ENCODE results near the gene RPL22L1.
A peak's percentile ranks its signal among the peaks of the same experiment; 100 is the strongest.
"Not testable (repeated sequence)": the region's sequence is repeated elsewhere in the genome, so short reads cannot be mapped to it uniquely, and the experiment has no call there.

Gene RPL22L1

DNA sequence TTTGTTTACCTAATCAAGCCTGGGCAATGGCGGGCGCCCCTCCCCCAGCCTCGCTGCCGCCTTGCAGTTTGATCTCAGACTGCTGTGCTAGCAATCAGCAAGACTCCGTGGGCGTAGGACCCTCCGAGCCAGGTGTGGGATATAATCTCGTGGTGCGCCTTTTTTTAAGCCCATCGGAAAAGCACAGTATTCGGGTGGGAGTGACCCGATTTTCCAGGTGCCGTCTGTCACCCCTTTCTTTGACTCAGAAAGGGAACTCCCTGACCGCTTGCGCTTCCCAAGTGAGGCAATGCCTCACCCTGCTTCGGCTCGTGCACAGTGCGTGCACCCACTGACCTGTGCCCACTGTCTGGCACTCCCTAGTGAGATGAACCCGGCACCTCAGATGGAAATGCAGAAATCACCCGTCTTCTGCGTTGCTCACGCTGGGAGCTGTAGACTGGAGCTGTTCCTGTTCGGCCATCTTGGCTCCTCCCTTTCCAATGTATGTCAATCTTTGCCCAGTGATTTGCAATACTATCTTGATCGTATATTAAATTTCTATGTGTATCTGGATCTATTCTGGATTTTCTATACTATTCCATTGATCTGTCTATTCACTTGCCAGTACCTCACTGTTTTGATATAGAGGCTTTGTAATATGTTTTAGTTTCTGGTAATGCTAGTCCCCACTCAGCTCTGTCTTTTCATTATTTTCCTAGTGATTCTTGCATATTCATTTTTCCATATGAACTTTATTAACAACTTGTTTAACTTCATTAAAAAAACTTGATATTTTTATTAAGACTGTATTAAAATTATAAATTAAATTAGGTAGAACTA lies 14.3 kb upstream of the RPL22L1 start:
- peak in 1 of 10 donors; percentile 64 for DNase-seq
- intact Hi-C loops (cut with DNase I) = not testable (repeated sequence)

DNA sequence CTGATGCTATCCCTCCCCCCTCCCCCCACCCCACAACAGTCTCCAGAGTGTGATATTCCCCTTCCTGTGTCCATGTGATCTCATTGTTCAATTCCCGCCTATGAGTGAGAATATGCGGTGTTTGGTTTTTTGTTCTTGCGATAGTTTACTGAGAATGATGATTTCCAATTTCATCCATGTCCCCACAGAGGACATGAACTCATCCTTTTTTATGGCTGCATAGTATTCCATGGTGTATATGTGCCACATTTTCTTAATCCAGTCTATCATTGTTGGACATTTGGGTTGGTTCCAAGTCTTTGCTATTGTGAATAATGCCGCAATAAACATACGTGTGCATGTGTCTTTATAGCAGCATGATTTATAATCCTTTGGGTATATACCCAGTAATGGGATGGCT lies 8.7 kb upstream of the RPL22L1 start:
- DNase-seq; intact Hi-C loops (cut with DNase I): not testable (repeated sequence)

DNA sequence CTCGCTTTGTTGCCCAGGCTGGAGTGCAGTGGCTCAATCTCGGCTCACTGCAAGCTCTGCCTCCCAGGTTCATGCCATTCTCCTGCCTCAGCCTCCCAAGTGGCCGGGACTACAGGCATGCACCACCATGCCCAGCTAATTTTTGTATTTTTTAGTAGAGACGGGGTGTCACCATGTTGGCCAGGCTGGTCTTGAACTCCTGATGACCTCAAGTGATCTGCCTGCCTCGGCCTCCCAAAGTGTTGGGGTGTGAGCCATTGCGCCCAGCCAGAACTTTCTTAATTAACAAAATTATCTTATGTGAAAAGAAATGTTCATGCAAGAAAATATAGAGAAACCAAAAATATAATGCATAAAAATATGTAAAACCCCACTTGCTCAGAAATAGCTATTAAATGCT lies 7.3 kb upstream of the RPL22L1 start:
- peak in 2 of 10 donors; percentile 54 to 63 for DNase-seq

DNA sequence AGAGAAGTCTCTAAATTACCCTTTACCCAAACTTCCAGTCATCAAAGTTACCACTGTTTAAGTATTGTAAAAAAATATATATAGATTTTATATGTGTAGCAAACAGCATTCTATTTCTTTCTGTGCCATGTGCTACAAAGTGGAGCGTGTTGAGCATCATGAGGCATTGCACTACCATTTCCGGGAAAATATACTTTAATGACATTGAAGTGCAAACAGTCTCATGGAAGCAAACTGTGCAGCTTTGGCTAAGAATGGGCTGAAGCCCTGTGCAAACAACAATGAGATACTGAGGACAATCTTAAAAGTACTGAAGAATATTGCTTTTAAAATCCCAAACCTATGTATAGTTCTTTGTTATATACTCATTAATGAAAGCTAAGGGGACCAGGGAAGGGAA lies 6.5 kb upstream of the RPL22L1 start:
- DNase-seq = no peak
- intact Hi-C loops (cut with DNase I) = no loop called here

More for the DNA sequence above, 7.3 kb upstream of the RPL22L1 start:
- intact Hi-C loops (cut with DNase I) = not testable (repeated sequence)

DNA sequence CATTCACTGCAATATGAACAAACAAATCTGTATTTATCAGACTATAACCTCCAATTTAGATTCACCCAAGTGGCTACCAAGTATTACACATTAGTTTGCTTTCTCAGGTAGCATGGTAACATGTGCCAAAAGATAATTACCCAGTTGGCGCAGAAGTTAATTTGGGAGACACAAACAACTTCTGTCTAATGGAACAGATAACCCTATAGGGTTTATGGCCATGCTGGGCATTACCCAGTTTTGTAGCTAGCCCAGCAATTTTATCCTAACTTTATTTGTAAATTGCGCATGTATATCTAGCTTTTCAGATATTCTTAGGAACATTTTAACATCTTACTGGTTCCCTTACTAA lies 780 bp downstream of the RPL22L1 start:
- intact Hi-C loops (cut with DNase I) = no loop called here
- DNase-seq = no peak

DNA sequence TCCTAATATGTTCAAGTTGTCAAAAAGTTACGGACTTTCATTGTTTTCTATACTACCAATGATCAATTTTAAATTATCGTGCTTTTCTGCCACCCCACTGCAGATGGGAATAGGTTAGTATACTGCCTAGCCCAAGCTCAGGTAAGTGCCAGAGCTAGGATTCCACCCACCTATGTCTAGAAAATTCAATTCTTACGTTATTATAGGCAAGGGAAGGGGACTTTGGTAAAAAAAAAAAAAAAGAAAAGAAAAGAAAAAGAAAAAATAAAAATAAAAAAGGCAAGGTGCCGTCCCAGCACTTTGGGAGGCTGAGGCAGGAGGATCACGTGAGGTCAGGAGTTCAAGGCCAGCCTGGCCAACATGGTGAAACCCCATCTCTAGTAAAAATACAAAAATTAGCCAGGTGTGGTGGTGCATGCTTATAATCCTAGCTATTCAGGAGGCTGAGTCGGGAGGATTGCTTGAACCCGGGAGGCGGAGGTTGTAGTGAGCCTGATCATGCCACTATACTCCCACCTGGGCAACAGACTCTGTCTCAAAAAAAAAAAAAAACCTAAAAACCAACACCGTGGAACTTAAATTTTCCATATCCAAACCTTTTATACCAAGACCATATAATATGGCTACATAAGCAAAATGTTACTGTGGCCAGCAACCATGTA lies 1.3 kb downstream of the RPL22L1 start:
- DNase-seq = peak in 1 of 10 donors; percentile 30
- intact Hi-C loops (cut with DNase I) = no loop called here

DNA sequence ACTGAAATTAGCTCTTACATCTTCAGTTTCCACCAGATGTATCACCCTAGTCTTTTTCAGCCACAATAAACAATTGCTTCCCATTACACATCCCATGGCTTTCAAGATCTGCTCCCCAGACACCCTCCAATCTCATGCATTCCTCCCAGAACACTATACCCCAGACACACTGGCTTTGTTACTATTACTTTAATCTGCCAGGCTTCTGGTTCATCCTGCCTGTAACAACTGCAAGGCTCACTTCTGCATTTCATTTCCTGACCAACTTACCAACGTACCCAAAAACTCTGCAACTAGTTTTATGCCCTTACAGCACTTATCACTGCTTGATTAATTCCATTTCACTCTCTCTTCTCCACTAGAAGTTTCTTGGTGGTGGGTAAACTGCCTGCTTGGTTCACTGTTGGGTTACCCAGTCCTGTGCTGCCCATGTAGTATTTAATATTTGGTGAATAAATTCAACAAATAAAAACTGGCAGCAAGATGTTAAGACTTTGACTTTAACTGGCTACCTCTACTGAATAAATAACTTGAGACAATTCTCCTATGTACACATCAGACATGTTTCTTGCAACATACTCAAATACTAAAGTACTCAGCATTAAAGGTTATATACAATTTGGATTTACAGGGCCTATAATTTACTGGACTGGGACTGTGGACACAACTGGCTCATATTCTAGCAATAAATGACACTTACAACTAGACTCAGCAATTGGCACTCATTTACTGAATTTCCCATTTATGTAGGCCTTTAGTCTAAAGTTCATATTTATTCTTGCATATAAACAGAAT lies 2.7 kb downstream of the RPL22L1 start:
- DNase-seq = no peak
- intact Hi-C loops (cut with DNase I) = no loop called here

DNA sequence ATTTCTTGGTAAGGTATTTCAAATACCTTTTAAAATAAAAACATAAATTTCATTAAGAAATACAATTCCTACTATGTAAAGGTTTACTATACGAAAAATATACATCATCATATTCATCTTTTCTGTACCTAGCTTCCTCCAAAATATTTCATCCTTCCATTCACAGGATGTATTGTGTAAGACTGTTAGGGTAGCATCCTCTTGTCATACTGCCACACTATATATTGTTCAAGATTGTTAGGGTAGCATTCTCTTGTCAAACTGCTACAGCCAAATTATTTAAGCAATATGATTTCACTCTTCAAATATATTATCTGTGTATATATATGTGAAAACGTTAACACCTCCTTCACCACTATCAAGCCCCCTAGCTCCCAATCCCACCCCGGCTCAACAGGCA lies 3.5 kb downstream of the RPL22L1 start:
- intact Hi-C loops (cut with DNase I) = no loop called here
- no peak for DNase-seq

DNA sequence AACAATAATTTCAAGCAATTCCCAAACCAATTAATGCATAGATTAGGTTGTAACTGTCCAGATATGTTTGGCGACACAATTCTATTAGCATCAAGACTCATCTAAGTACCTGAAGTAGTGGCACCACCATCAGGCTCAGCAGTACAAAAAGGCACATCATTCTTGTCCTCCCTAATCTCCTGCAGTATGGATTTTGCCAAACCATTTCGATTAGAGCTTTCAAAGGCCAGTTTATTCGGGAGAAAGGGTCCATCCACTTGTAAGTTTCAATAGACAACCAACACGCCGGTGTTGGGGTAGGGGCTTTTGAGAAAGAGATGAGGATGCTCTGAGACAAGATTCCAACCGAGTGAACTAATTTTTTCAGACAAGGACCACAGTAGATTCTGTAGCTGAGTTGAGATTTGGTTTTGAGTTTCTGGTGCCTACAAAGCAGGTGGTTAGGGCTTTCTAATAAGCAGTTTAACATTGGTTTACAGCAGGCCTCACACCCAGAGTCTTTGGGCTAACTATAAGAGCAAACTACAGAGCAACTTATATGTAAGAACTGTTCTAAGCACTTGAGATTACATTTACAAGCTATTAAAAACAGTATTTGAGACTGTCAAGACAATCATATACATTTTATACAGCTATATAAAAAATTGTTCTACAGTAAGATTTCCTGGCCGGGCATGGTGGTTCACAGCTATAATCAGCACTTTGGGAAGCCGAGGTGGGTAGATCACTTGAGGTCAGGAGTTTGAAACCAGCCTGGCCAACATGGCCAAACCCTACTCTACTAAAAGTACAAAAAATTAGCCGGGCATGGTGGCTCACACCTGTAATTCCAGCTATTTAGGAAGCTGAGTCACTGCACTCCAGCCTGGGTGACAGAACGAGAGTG lies 4.5 kb downstream of the RPL22L1 start:
- intact Hi-C loops (cut with DNase I) = no loop called here

DNA sequence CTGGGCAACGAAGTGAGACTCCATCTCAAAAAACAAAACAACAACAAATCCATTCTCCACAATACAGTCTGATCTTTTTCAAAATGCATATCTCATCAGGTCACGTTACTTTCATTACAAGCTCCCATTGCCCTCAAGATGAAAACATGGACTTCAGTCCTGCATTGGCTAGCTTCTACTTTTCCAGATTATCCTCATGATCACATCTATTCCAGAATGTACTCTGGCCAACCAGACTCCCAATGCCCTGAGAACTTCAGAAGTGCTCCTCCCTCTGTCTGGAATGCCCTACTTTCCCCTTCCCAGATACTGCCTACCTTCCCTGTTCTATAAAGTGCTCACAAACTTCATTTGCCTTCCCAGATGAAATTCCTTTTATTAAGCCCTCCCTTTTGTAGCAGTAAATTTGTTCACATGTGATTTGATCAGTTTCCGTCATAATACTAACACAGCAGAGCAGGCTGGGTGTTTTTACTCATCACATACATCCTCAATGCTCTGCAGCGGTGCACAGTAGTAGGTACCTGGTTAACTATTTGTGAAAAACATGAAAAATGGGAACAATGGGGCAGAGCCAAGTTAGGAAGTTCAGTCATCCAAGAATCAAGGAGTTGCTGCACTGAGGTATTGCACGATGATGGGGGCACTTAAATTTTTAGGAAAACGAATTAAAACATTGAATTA lies 5.3 kb downstream of the RPL22L1 start:
- intact Hi-C loops (cut with DNase I) = no loop called here

More for the DNA sequence above, 4.5 kb downstream of the RPL22L1 start:
- DNase-seq = no peak

DNA sequence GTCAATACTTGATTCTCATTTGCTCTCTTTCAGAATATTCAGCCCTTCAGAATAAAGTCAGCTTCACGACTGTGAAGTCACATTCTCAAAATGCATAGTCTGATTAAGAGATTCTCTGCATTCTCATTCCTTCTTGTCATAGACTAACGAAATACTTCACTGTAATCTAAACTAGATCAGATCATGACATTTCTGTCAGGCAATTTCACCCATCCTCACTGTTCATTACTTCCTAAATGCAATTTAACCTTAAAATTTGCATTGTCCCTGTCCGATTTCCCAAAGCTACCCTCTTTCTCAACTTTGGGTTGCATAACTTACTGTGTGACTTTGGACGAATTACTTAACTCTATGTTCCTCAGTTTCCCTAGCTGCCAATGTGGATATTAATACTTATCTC lies 6.2 kb downstream of the RPL22L1 start:
- intact Hi-C loops (cut with DNase I) = no loop called here
- no peak for DNase-seq

More for the DNA sequence above, 5.3 kb downstream of the RPL22L1 start:
- no peak for DNase-seq

DNA sequence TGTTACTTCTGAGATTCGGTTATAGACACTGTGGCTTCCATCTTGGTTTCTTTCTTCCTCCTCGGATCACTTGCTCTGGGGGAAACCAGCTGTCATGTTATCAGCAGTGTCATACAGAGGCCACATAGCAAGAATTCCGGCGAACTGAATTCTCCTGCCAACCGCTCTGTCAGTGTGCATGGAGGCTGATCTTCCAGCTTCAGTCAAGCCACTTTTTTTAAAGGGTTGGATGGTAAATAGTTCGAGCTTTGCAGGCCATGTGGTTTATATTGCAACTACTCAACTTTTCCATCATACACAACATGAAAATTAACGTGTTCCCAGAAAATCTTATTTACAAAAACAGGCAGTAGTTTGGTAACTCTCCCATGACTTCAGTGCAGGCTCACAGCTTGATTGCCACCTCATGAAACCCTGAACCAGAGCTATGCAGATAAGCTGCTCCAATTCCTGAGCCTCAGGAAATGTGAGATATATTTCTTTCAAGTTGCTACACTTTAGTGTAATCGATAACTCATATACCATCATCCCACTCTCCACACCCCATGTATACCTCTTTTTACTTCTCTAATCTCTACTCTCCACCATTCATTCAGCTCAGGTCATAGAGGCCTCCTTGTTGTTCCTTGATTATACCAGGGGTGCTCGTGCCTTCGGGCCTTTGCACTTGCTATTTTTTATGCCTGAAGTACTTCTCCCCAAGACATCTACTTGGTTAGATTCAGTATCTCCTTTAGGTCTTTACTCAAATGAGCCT lies 7.2 kb downstream of the RPL22L1 start:
- intact Hi-C loops (cut with DNase I) = no loop called here
- DNase-seq = no peak

DNA sequence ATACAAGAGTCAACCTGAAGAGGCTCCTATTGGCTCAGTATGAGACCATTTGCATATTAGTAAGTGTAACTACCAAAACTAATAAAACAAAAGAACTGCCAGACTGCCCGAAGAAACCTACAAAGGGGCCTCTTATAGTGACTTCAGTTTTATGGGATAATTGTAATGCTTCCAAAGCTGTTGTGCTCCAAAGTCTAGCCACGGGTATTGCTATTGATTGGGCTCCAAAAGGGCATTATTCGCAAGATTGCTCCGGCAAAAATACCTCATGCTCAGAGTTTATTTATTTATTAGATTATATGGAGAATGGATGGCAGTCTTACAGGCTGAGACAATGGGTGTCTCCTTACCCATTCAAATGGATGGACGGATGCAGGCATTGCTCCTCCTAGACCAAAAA lies 11.4 kb downstream of the RPL22L1 start:
- DNase-seq = no peak
- intact Hi-C loops (cut with DNase I) = no loop called here

DNA sequence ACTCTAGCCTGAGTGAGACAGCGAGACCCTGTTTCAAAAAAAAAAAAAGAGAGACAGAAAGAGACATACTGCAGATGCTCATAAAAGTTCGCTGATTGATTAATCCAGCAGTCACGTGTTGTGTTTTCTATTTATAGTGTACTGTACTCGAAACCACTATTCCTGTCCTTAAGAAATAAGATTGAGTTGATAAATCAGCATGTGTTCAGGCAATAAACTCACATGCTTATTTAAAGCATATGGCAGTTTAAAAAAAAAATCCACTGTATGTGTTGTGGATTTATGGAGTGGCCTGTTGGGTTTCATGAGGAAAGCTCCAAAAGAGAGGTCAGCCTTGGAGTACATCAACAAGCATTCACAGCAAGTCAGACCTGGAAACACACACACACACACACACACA lies 17.7 kb downstream of the RPL22L1 start:
- DNase-seq = no peak
- intact Hi-C loops (cut with DNase I) = no loop called here

DNA sequence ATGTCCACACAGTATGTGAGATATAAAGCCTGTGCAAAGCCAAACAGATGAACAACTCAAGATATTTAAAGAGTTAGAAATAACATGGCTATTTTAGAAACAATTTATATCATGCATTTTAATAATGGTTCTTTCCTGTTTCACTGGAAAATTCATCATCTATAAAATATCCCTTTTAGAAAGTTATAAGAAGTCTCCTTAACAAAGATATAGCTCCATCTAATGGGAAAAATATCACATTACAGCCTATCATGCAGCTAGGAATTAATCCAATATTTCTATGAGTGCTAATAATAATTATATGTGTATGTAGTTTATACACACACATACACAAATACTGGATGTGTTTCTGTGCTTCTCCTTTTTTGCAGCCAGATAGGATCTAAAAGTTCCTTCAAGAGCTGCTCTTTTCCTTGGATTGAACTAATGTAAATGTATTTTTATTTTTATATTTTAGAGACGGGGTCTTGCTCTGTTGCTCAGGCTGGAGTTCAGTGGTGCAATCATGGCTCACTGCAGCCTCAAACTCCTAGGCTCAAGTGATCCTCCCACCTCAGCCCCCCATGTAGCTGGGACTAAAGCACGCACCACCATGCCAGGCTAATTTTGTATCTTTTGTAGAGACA lies 21.6 kb downstream of the RPL22L1 start:
- DNase-seq = no peak
- intact Hi-C loops (cut with DNase I) = no loop called here

DNA sequence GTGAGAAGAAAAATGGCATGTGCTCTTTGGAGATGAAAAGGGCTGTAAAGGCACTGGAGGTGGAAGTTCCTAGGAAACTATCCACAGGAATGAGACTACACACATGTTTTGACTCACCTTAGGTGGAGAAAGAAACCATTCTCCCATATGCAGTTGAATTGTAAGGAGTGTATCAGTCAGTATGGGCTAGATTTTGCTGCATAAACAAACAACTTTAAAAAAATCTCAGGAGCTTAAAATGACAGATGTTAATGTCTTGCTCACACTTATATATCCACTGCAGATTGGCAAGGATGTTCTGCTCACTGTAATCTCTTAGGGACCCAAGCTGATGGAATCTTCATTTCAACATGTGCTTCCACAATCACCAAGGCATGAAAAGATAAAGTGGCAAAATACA lies 25.6 kb downstream of the RPL22L1 start:
- intact Hi-C loops (cut with DNase I) = no loop called here
- no peak for DNase-seq

DNA sequence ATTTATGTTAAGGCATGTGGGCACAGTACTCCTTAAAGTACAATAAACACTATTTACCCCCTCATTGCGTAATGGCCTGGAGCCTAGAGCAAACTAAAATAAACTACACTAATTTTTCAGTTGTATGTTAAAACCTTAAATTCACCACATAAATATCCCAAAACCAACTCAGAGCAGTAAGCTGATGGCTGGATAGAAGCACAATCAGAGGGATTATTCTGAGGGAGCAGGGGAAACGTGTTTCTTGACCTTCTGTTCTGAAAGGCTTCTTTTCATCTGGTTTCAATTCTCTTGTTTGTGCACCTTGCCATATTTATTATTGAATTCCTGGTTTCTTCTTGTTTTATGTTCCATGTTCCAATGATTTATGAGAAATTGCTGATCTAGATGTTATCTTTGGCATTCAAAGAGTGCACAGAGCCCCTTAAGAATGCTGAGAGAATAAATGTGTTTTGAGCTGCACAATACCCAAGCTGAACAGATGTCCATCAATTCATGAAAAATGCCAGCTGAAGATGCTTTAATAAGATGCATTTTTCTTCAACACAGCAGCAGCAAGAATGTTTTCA lies 29.6 kb downstream of the RPL22L1 start:
- DNase-seq = no peak
- intact Hi-C loops (cut with DNase I) = no loop called here

DNA sequence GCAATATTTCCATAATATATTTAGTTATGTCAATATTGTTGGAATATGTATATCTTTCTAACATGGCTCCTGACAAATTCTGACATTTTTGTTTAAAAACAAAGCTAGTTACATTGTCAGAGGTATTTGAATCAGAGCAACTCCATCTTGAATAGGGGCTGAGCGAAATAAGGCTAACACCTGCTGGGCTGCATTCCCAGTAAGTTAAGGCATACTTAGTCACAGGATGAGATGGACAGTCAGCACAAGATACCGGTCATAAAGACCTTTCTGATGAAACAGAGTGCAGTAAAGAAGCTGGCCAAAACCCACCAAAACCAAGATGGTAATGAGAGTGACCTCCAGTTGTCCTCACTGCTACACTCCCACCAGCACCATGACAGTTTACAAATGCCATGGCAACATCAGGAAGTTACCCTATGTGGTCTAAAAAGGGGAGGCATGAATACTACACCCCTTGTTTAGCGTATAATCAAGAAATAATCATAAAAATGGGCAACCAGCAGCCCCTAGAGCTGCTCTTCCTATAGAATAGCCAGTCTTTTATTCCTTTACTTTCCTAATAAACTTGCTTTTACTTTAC lies 30.4 kb downstream of the RPL22L1 start:
- intact Hi-C loops (cut with DNase I) = no loop called here

More for the DNA sequence above, 30.4 kb downstream of the RPL22L1 start:
- no peak for DNase-seq

Data from posterior cingulate gyrus (tissue), 11 donors.